GM12891 (cell line): Measurements from ENCODE around the gene MBD5.

Source experiments
- DNase-seq: peaks from one replicate; pipeline ENCODE4 v3.0.0; 2011; ENCODE audit warnings: low spot score; ENCODE audit not compliant: insufficient read length
- FAIRE-seq: peaks from 2 replicates; lab custom pipeline; 2011; peaks lifted over from hg19 to GRCh38; lab: Jason Lieb, UNC
- PAX5 ChIP-seq: IDR thresholded peaks from 2 replicates; pipeline ENCODE4 v1.6.1; 2011; ENCODE audit warnings: low read length, moderate library complexity, mild to moderate bottlenecking; ENCODE audit not compliant: insufficient read depth, severe bottlenecking
- POLR2A ChIP-seq: IDR thresholded peaks from 2 replicates; pipeline ENCODE4 v1.6.1; 2011; ENCODE audit warnings: low read depth, low read length, control low read depth
- POLR2AphosphoS5 ChIP-seq: IDR thresholded peaks from 2 replicates; pipeline ENCODE4 v1.6.1; 2011; ENCODE audit warnings: low read depth, low read length, control low read depth
- POU2F2 ChIP-seq: IDR thresholded peaks from 2 replicates; pipeline ENCODE4 v1.6.1; 2011; ENCODE audit warnings: low read depth, mild to moderate bottlenecking, control low read depth, low read length, moderate library complexity
- SPI1 ChIP-seq: IDR thresholded peaks from 2 replicates; pipeline ENCODE4 v1.6.1; 2011; ENCODE audit warnings: low read depth, low read length, control low read depth
- TAF1 ChIP-seq: IDR thresholded peaks from 2 replicates; pipeline ENCODE4 v1.6.1; 2011; ENCODE audit warnings: low read depth, low read length, control low read depth

Gene MBD5

DNA sequence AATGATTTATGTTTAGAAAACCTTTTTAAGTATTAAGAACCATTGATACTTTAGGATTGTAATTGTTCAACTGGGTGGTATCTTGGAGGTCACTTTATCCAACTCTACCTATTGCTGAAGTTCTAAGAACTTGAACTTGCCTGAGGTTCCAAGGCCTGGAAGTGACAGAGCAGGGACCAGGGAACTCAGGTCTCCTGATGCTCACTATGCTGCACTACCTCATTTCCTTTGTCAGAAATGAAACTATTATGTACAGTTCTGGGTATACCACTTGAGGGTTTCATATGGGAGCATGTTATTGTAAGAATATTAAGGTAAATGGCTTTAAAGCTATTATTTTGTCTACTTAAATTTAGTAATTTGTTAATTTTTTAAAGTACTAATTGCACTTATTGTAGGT is 3.0 kb downstream of the MBD5 start:
- DNase-seq, result no peak
- FAIRE-seq, result peak; percentile 92

DNA sequence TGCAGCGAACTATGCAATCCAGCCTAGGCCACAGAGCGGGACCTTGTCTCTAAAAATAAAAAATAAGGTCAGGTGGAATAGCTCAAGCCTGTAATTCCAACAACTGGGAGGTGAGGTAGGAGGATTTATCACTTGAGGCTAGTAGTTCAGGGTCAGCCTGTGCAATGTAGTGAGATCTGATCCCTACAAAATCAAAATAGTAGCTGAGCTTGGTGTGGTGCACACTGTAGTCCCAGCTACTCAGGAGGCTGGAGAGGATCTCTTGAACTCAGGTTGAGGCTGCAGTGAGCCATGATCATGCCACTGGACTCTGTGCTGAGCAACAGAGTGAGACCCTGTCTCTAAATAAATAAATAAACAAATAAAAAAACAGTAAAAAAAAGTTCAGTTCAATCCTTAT is 5.7 kb downstream of the MBD5 start:
- TF ChIP-seq TAF1 (no peak), PAX5 (no peak), POU2F2 (no peak), SPI1 (no peak), POLR2A (no peak), POLR2AphosphoS5 (no peak)
- no peak for DNase-seq
- no peak for FAIRE-seq

More for the DNA sequence above, 3.0 kb downstream of the MBD5 start:
- 0 out of 2 replicates have a peak, but pooled peaks have one; percentile 40 for TF ChIP-seq TAF1
- peak; percentile 53 for TF ChIP-seq SPI1
- TF ChIP-seq POU2F2, result no peak

DNA sequence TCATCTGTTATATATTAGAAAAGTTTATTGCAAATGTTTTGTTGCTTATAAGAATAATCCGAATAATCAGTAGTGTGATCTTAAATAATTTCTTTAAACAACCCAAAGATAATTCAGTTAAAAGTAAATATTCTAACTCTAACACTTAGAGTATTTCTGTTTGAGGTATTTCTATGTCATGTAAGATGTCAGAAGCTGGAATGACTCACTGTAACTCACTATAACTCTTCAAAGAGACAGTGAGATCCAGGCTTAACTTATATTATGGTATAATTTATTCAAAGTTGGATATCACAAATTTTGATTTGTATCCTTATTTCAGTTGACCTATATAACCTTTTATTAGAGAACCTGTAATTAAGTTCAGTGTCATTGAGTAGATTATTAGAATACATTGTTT is 6.9 kb downstream of the MBD5 start:
- FAIRE-seq (no peak), DNase-seq (no peak)
- TF ChIP-seq TAF1, result no peak
- TF ChIP-seq POLR2AphosphoS5, result no peak

GRCh38 chr2:148028781-148029180 is 7.9 kb downstream of the MBD5 start:
- DNase-seq (no peak), FAIRE-seq (no peak)
- no peak for TF ChIP-seq POLR2AphosphoS5
- no peak for TF ChIP-seq POU2F2
- no peak for TF ChIP-seq TAF1
- no peak for TF ChIP-seq SPI1
- no peak for TF ChIP-seq PAX5
- no peak for TF ChIP-seq POLR2A

DNA sequence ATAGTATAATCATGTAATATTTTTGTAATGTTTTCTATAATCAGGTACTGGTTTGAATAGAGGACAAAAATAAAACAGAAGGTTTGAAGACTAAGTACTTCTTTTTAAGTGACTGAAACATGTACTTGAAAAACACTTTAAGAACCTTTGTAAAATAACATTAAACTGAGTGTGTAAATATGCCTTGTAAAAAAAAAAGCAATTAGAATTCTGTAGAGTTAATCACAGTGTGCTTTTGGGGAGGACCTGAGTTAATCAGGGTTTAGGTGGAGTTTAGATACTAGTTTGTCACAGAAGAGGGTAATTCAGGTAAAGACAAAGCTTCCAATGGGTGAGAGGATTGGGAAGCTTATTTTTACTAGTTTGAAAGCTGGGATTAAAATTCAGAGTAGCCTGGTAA is 10.3 kb downstream of the MBD5 start:
- no peak for DNase-seq
- TF ChIP-seq POLR2A (no peak), POU2F2 (no peak), TAF1 (no peak), PAX5 (no peak), POLR2AphosphoS5 (no peak), SPI1 (no peak)
- FAIRE-seq, result no peak

DNA sequence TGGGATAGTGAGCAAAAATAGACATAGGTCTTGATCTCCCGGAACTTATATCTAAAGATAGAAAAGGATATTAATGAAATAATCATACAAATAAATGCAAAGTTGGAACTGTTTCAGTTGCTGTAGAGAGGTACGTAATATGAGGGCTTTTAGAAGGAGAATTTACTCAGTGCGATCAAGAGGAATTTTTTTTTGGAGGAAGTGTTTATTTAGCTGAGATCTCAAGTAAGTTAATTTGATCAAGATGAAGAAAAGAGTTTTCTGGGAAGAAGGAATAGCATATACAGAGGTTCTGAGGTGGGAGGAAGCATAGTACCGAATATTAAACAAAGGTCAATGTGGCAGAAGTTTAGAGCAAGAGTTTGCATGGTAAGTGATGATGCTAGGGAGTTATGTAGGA is 11.3 kb downstream of the MBD5 start:
- FAIRE-seq (no peak), DNase-seq (no peak)
- TF ChIP-seq POLR2AphosphoS5, result no peak
- TF ChIP-seq PAX5, result no peak
- no peak for TF ChIP-seq SPI1
- TF ChIP-seq TAF1, result no peak

DNA sequence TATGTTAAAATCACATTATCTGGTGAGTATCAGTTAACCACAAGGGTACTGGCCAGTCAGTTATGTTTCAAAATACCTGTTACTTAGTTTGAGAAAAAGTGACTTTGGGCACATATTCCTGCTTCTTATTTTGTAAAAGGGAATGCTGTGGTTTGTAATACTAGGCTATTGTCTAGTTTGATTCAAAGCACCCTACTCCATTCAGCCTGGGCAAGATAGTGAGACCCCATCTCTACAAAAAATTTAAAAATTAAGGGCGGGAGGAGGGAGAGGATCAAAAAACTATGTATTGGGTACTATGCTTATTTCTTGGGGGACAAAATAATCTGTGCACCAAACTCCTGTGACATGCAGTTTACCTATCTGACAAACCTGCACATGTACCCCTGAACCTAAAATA is 18.9 kb downstream of the MBD5 start:
- TF ChIP-seq SPI1 (no peak), POLR2A (no peak), POU2F2 (no peak), TAF1 (no peak), POLR2AphosphoS5 (no peak), PAX5 (no peak)
- no peak for DNase-seq
- no peak for FAIRE-seq

DNA sequence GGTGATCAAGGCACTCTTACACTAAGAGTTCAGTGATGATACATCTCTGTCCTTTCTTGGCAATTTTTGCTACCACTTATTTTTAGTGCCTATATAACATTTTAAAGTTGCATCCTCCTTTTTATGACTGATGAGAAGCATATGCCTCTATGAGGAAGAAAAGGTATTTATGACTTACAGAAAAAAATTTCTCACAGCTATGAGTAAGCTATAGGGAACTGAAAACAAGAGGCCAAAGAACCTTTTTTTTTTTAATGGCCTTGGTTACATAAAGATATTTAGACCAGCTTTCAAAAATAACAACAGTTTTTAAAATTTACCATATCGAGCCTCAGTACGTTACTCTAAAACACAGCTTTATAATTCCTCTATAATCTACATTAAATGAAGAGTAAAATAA is 21.3 kb downstream of the MBD5 start:
- no peak for DNase-seq
- TF ChIP-seq SPI1 (peak; percentile 90), TAF1 (no peak), POLR2A (no peak)
- no peak for FAIRE-seq

DNA sequence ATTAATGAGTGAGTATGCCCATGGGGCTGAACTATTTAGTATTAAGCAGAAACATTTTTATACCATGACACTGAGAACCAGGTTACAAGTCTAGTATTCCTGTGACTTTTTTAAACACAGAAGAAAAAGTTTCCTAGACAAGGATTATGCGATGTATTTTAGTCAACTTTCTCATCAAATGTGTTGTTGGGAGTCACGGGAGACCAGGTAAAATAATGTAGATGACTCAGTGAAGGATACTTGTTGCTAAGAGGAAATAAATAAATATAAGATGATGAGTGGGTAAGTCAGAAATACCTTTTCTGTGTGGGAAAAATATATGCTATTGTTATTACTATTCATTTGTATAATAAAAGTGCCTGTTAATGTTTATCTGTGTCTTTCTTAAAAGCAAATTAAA is 23.4 kb downstream of the MBD5 start:
- TF ChIP-seq POLR2A, result no peak
- TF ChIP-seq SPI1, result no peak
- no peak for DNase-seq
- no peak for FAIRE-seq

DNA sequence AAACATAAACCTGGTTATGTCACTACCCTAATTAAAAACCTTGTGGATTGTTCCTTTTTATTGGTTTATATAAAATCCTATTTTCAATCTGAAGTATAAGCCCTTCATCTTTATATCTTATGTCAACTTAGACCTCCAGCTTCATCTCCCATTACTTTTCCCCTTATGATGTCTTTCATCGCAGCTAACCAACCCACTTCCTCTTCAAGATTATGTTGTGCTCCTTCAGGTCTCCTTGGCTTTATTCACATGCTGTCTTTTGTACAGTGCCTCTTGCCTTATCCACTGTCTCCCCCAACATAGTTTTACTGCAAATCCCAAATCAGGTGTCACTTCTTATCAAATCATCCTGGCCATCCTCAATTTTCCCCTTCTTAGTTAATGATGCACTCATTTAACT is 25.9 kb downstream of the MBD5 start:
- TF ChIP-seq POLR2AphosphoS5, result no peak
- no peak for TF ChIP-seq POU2F2
- TF ChIP-seq SPI1, result peak; percentile 88
- TF ChIP-seq POLR2A, result no peak
- DNase-seq, result no peak
- FAIRE-seq, result no peak

DNA sequence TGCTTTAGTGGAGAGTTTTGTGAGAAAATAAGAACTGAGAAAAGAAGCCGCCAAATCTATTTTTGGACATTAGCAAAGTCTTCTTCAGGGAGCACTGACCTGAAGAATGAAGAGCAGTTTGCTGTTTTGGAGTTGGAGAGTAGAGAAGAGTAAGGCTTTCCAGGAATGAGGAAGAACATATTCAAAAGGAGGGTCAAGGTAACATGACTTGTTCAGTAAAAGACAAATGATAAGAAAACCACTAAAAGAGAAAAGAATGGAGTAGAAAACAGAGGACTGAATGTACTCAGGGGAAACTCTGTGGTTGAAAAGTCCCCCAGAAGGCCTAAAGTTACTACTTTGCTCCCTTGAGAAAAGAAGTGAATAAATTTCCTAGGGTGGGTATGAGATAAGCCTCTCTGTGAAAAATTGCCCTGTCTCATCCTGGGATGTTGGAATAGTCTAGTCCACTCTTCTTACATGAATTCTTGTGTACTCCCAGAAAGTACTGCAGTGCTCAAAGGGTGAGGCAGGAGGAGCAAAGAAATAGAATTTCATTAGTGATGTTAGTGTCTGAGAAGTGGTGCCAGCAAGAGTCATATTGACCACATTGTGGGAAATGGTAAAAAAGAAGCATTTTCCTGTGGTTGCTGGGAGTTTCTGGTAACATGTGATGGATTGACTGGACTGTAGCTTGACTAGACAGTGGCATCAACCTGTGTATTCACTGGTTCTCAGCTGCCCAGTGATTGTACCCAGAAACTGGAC is 27.8 kb downstream of the MBD5 start:
- peak; percentile 40; the same call in 1 of the 2 replicates for TF ChIP-seq SPI1
- TF ChIP-seq TAF1, result no peak
- FAIRE-seq (peak; percentile 90), DNase-seq (no peak)
